HUDEP-2 (cell line): ENCODE results near the gene RAD51B.
"Not testable (repeated sequence)": the region's sequence is repeated elsewhere in the genome, so short reads cannot be mapped to it uniquely, and the experiment has no call there.

Experiments
- DNase-seq, 76 experiments: peaks; one replicate each; lab custom pipeline; 2025; ENCODE audit not compliant: unreplicated experiment in 76 of 76; lab: John Stamatoyannopoulos, UW

The RAD51B gene

DNA sequence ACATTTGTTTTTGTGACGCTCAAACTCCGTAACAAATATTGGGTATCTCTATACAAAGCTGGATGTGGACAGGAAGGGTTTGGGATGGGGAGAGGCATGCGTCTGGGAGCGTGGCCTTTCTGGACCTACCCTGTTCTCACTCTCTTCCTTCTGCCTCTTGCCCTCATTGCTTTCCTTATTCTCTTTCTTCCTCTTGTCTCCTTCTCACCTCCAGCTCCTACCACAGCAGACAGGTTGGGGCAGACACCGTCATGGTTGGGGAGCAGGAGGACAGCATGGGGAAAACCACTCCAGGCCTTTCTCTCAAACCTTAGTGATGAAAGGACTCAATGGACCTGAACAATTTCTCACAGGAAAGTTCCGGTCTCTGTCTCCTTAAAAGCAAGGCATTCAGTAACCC is 465.3 kb downstream of the RAD51B start:
- DNase-seq = no peak

DNA sequence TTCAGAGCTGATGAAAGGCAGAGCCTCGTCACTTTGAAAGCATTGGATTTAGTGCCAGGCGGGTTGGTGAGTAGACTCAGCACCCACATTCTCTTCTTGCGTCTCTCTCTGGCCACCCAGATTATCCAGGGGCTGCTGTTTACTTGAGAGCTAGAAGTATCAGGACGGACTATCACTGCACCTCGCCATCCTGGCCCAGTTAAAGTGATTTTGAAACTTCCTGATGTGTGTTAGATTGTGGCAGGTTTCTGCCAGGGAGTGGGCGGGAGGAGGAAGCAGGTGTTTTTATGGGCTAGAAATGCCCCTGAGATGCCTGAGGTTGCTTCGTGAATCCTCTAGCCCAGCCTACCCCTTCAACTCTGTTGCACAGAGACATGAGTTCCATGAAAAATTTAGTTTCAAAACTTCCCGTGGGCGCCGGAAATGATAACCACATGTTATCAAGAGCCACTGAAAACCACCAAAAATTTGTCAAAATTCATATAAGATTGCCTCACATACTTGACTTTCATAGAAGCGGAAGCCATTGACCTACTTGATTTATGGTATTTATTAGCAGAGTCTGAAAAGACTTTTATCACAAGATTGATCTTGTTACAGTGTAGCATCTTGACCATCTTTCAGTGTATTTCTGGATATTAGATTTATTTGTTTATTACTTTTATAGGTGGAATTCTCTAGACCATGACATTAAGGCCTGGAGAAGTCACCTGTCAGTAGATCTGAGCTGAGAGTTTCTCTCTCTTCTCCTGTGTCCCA is 466.0 kb downstream of the RAD51B start:
- DNase-seq = no peak

DNA sequence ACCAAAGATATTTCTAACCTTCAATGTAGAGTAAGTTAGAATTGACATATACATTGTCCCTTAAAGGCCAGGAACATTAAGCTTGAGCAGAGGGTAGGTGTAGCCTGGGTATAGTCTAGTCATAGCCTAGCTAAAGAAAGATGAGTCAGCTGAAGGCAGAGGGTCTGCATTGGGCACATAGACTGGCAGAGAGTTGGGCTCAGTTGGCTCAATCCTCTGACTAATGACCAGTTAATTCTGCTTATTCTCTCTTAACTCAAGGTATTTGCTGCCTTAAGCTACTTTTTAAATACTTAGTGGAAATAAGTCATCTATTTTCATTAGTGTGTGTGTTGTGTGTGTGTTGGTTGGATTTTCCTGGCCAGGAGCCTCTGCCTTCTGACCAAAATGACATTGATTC is 467.1 kb downstream of the RAD51B start:
- no peak for DNase-seq

DNA sequence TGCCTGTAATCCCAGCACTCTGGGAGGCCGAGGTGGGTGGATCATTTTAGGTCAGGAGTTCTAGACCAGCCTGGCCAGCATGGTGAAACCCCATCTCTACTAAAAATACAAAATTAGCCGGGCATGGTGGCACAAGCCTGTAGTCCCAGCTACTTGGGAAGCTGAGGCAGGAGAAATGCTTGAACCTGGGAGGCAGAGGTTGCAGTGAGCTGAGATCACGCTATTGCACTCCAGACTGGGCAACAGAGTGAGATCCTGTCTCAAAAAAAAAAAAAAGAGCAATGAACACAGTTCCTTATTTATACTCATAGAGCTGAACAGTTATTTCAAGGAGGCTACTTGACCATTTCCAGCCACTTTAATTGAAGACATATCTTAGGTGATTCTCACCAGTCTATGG is 469.9 kb downstream of the RAD51B start:
- not testable (repeated sequence) for DNase-seq

DNA sequence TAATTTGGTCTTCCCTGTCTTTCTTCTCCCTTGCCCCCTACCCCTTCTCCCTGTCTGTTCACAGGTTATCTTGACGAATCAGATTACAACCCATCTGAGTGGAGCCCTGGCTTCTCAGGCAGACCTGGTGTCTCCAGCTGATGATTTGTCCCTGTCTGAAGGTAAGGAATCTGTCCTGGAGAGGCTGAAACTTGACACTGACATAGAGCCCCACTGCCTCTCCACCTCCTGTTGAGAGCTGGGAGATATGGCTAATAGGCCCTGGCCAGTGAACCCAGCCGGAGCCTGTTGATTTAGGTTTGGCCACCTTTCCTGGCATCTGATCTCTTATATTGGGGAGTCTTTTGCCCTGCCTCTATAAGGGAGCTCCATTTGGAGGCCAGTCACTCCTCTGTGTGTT is 472.2 kb downstream of the RAD51B start:
- DNase-seq = no peak

DNA sequence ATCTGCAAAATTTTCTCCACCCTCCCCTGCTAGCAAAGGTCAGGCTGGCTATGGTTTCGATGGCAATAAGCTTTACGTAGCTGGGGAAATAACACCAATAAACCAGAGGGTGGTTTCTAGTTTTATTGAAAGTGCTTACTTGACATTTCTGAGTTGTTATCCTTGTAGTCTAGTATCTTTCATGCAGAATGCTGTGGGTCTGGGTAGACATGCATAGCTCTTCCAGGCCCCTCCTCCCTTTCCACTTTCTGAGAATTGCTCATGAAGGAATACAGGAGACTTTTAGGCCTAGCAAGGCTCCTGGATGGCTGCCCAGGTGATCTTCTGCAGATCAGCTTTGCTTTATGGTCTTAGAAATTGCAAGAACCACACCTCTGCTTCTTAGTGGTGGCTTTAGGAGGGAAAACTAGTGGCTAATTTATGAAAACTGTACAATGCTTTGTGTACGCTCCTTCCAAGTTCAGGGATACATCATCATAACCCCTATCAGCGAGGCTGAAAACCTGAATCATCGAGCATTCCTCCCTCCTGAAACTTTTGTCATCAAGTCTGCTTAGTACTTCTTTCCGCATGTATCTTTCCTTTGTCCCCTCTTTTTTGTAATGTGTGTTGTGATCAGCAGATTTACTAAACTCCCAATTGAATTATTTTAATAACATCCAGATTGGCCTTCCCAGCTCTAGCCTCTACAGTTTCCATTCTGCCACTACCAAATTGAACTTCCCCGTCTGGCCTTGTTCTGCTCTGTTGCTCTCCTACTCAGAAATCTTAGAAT is 473.0 kb downstream of the RAD51B start:
- peak in 16 of 76 experiments; percentile 1 to 30 (median 10) for DNase-seq

DNA sequence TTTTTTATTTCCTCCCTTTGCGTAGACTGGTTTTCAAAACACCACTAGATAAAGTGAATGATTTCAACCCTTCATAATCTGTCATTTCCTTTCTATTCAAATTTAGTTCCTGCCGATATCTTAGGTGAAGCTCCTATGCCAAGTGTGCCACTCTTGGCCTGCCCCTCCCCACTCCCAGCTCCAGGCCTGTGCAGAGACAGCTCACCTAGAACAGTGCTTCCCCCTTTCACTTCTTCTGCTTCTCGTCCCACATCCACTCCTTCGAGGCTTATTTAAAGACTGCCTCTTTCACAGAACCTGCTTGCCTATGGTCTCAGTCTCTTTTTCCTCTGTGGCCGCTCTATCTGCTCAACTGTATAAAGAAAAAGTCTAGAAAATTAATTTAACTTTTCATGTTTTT is 473.8 kb downstream of the RAD51B start:
- no peak for DNase-seq

DNA sequence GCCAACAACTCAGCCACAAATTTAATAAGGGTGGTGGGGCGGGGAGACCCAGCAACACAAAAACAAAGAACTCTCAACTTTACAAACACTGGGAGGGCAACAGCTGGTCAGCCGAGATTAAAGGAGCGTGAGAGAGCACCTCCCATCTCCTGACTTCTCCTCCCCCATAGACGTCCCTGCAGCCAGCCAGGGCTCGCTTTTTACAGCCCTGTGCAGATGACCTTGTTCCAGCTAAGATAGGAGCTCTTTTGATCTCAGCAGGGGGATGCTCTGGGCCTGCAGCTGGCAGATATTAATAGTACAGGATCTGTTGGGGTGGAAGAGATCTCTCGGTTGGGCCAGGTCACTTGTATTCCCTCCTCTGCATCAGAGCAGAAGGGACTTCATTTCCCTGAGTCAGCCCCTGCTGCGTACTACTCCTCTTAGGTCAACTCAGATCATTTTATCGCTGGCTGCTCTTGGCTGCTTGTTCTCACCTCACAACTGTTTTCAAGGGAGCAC is 475.8 kb downstream of the RAD51B start:
- DNase-seq = peak in 74 of 76 experiments; percentile 42 to 97 (median 83)

DNA sequence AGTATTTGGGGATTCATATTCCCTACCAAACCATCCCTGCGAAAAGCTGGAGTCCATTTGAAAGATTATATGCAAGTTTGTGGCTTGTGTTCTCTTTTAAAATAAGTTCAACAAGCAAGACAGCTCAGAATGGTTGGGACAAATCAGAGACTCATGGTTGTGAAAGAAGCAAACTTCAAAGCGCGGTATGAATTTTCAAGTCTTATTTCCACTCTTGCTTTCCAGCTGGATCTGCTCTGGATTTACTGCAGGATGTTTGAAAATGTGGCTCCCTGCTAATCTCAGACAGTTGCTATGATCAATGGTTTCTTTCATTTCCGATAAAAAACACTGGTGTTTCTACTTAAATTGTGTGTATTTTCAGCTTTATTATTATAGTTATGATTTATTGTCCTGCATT is 477.5 kb downstream of the RAD51B start:
- DNase-seq = no peak

DNA sequence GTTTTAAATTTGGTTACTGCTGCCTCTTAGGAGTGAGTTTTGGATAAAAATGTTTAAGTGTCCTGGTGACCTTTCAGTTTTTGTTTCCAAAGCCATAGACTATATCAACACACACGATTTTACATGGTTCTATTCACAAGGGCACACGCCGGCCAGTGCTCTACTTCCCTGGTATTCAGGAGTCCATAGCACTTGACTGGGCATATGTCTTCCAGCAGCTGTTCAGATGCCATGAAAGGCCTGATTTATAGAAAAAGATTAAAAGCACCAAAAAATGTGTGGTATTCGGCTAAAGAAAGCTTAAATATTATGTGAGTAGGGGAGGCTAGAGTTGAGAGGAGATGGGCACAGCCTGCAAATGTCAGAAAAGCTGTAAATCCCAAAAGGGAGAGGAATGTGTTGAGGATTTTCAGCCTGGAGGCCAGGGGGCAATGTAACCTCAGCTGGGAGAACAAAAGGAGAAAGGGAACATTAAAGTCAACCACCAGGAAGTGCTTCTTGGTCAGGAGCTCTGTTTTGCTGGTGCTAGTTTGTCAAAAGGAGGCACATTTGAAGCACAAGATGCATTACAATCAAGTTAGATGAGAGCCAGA is 478.4 kb downstream of the RAD51B start:
- DNase-seq = no peak

DNA sequence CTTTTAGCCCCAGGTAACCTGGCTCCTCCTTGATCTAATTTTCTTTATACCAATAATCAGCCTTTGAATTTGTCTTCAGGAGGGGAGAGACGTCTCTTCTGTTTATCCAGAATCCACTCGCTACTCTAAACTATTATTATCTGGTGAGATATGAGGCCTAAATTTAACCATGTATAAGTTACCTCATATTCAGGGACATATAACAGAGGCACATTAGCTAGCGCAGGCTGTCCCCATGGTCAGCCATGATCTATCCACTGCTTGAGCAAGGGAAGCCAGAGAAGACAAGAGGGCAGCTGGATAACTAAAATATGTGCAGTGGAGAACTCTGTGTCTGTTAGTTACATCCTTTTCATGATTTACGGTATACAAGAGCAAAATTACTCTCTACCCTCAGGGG is 481.0 kb downstream of the RAD51B start:
- no peak for DNase-seq

DNA sequence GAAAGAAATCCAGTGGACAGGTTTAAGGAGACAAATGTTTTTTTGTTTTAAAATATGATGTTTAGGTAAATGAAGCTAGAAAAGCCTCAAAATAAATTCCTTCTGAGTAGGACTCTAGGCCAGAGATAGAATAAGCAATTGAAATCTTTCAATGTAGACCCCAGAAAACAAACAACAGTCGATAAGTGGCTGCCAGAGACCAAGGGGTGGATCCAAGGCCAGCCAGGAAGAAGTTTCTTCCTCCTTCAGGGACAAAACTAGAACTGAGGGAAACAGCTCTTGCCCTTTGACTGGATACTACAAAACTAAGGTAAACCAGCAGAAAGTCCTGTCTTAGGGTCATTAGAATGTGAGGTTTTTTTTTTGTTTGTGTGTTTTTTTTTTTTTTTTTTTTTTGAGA is 481.6 kb downstream of the RAD51B start:
- DNase-seq = no peak

DNA sequence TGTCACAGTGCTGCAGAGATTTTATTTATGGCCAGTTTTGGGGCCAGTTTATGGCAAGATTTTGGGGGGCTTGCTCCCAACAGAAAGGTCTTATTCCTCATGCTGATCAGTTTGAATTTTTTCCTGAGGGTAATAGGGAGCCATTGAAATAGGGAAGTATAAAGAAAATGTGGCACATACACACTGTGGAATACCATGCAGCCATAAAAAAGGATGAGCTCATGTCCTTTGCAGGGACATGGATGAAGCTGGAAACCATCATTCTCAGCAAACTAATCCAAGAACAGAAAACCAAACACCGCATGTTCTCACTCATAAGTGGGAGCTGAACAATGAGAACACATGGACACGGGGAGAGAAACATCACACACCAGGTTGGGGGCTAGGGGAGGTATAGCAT is 483.4 kb downstream of the RAD51B start:
- not testable (repeated sequence) for DNase-seq

DNA sequence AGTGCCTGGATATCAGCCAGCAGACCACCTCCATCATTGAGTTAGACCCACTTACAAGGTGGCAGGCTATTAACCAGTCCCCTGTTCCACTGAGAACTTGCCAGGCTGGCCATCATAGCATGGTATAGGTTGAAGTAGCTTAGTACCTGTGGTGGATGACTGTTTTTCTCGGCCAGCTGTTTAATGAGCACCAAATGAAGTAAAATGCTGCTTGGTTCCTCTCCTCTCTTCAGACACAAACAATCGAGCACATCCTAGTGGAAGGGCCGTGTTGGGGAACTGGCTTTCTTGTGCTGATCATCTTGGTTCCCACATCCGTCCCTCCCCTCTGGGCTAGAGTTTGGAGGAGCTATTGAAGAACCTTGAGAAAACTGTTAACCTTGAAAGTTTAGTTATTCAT is 486.2 kb downstream of the RAD51B start:
- no peak for DNase-seq

DNA sequence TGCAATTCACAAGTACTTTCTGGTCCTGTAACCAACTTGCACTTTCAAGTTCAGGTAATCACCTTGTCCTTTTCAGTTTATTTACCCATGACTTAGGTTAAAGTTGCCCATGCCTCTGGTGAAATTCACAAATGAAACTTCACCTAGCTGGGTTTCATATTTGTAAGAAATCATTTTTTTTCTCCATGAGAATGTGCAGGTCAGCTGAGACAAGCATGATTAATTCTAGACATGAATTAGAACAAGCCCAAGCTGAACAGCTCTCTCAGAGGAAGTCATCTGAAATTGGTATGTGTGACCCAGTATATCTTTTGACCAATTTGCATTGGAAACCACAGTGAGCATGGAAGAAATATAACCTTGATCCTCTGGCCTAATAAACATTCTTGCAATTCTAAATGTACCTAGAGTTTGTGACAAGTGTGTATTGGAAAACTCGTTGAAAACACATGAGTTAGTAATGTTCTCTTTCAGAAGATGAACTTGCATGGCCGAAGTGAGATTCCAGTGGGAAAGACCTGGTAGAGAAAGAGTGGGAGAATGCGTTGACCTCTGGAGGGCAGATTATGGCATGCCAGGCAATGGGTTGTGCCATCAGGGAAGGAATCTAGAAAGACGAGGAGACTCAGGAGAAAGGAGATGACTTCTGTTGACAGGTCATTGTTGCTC is 486.8 kb downstream of the RAD51B start:
- DNase-seq = no peak

DNA sequence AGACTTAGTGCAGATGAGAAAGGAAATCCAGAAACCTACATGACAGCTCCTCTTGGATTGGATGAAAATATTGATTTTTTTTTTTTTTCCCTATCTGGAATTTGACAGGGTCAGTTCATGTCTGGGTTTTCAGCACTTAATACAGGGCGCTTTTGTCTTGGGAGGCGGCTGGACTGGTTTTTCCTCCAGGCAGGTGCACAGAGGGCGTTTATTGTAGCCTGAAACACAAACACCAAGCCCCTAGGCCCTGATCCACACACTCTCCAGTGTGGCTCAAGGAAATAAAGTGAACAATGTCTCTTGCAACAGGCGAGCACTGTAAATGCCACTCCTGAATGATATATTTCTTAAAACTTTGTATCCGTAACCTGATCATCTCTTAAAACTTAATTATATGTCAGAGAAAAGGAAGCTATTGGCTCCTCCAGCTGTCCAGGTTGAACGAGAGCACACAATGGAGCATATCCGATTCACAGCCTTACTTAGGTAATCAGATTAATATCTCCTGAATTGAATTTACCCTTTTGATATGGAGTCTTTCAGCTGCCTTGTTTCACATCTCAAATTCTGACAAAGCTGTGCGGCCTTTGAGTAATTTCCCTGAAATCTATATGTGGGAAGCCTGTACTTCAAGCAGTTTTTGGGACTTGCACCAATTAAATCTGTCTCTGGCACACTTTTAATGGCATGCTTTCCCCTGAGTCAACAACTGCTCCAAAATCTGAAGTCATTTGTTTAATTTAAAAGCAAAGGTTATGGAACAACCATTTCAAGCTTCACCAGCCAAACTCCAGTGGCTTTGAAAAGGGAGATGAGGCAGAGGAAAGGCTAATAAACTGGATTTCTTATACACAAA is 487.6 kb downstream of the RAD51B start:
- no peak for DNase-seq

DNA sequence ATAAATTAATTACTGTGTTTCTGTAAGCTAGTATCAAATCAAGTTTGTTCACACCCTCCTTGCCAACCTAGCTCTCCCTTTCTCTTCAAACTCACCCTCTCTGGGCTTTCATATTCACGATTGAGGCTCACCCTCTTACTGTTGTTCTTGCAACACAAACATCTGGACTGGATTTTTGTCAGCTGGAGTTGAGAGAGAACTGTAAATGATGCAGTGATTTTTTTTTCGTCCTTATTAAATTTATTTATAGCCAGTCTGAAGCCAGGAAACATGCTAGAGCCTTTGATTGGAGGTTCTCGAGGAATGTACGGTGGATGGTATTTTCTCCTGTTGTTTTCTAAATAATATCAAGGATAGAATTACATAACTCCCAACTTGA is 488.2 kb downstream of the RAD51B start:
- no peak for DNase-seq

DNA sequence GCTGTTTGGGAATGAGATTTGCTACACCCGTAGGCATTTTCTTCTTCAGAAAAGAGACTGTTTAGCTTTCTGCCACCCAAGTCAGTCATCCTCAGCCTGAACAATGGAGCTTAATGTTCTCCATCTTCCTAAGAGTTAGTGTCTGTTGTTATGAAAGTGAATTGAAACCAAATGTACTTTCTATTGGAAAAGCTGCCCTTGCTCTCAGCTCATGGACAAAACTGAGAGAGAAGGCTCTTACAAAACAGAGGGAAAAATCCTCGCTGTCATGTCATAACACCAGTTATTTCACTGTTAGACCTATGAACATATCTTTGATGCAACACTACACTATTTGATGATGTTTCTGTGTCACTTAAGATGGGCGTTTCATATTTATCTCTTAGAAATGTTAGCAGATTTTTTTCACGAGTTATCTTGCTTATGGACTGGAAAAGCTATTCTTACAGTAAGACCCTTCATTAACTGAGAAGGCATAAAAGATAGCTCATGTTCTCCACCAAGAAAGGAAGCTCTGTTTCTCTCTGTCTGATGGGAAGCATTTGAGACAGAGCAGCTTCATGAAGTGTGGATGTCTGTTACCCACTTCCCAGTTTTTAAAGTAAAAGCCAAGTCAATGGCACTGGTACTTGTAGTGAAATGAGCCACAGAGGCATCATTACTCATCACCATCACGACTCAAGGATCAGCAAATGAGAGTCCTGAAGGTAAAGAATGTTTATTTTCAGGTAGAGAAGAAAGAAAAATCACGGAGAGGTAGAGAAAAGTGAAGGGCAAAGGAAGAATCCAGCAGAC is 489.3 kb downstream of the RAD51B start:
- no peak for DNase-seq

DNA sequence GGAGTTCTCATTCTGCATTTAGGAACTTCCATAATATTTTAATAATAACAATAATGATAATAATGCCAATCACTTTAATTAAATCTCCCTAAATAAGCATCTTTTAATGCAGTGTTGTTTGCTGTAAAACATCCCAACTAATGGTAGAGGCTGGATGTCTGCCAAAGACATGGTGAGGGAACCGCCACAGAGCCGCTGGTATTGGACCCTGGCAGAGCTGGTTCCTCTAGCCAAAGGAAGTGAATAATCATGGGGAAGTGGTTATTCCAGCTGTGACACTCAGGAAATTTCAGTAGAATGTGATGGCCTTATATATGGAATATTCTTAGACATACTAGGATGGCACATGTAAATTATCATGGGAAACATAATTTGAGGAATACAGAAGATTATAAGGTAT is 490.0 kb downstream of the RAD51B start:
- DNase-seq = no peak
